HCT116 (cell line): Measurements from ENCODE around the gene EBI3. TPM values are rescaled to one million over a fixed set of nuclear protein-coding genes. Genes with fewer than 3 reads are reported as not detected.

Experiments
- ATAC-seq: fragments of 200-7000 bp; cut with Tn5 transposase; 2 replicates; pipeline ENCODE4 v1.9.1; 2020; ENCODE audit warnings: mild to moderate bottlenecking, moderate library complexity
- BruUV-seq: library from RNA; stranded (reverse); fragments of 400-500 nt; replicated peaks from 2 replicates; lab custom pipeline; 2021; lab: Mats Ljungman, UMichigan
- CTCF ChIA-PET: fragments of 300-600 bp; sonication (Branson Sonifier 250); formaldehyde crosslinking; loops from one replicate; lab custom pipeline; 2021; ENCODE audit warnings: antibody characterized with exemption; lab: Charles Lee
- POLR2A ChIA-PET: fragments of 300-600, 350-600 bp; sonication (Branson Sonifier 250); formaldehyde crosslinking; loops from one replicate; lab custom pipeline; 2021; ENCODE audit warnings: antibody characterized with exemption; lab: Charles Lee
- RAD21 ChIA-PET, 2 experiments: fragments of 300-600 bp; sonication (Branson Sonifier 250); formaldehyde crosslinking; loops; one replicate each; lab custom pipeline; 2023; ENCODE audit warnings: low total read pairs in 2 of 2; ENCODE audit not compliant: uncharacterized antibody in 2 of 2, unreplicated experiment in 2 of 2, low non-redundant PET in 1 of 2; lab: Charles Lee
- DNase-seq: peaks from one replicate; pipeline ENCODE4 v3.0.0-alpha.2; 2010; ENCODE audit warnings: low read depth, low spot score
- H2AFZ ChIP-seq: fragments of 200-600 bp; shearing (Covaris generic), sonication (generic); 2 replicates; pipeline ENCODE4 v1.6.1; 2017; ENCODE audit warnings: low read depth, mixed run types, mixed read lengths, antibody characterized with exemption, low read length; ENCODE audit not compliant: poor library complexity, severe bottlenecking
- H3K27ac ChIP-seq: 2 replicates; pipeline ENCODE4 v1.5.1; 2012; ENCODE audit warnings: low read depth, low read length
- H3K27me3 ChIP-seq: fragments of 200-600 bp; sonication (generic); 2 replicates; pipeline ENCODE4 v1.6.1; 2016; ENCODE audit warnings: mixed run types, low read length, mixed read lengths; ENCODE audit not compliant: insufficient read depth
- H3K36me3 ChIP-seq, 2 experiments: fragments of 200-500 bp in 1 of 2; fragments of 200-600 bp in 1 of 2; sonication (Bioruptor generic) in 1 of 2; sonication (generic) in 1 of 2; 2 replicates each; pipeline versions ENCODE4 v1.5.1 to v1.6.1; 2014 to 2016; ENCODE audit warnings: low read length in 2 of 2, inconsistent platforms in 1 of 2, mixed read lengths in 1 of 2, mixed run types in 1 of 2; ENCODE audit not compliant: insufficient read depth in 2 of 2, control insufficient read depth in 1 of 2
- H3K4me1 ChIP-seq, 2 experiments: fragments of 200-600 bp in 1 of 2; sonication (generic) in 1 of 2; 2 replicates each; pipeline versions ENCODE4 v1.5.1 to v1.6.1; 2012 to 2017; ENCODE audit warnings: low read length in 2 of 2, inconsistent platforms in 1 of 2, mild to moderate bottlenecking in 1 of 2, mixed read lengths in 1 of 2, mixed run types in 1 of 2, moderate library complexity in 1 of 2; ENCODE audit not compliant: insufficient read depth in 2 of 2, control insufficient read depth in 1 of 2
- H3K4me2 ChIP-seq: fragments of 200-600 bp; sonication (generic); 2 replicates; pipeline ENCODE4 v1.6.1; 2017; ENCODE audit warnings: mixed run types, low read length, mixed read lengths
- H3K4me3 ChIP-seq, 2 experiments: fragments of 200-600 bp in 1 of 2; sonication (generic) in 1 of 2; replicated peaks in 1 of 2; 2 replicates each; pipeline ENCODE4 v1.5.1; 2011 to 2016; ENCODE audit warnings: low read length in 2 of 2, control low read depth in 1 of 2, low read depth in 1 of 2, mild to moderate bottlenecking in 1 of 2, mixed read lengths in 1 of 2, mixed run types in 1 of 2
- H3K79me2 ChIP-seq: fragments of 200-600 bp; sonication (generic); 2 replicates; pipeline ENCODE4 v1.6.1; 2017; ENCODE audit warnings: mild to moderate bottlenecking, mixed run types, low read length, moderate library complexity, mixed read lengths; ENCODE audit not compliant: insufficient read depth
- H3K9ac ChIP-seq: fragments of 200-600 bp; sonication (generic); 2 replicates; pipeline ENCODE4 v1.6.1; 2016; ENCODE audit warnings: low read length, mixed read lengths
- H3K9me2 ChIP-seq: fragments of 200-600 bp; sonication (generic), shearing (Covaris generic); 2 replicates; pipeline ENCODE4 v1.6.1; 2017; ENCODE audit warnings: mixed run types, mild to moderate bottlenecking, moderate library complexity; ENCODE audit not compliant: insufficient read depth
- H3K9me3 ChIP-seq, 2 experiments: fragments of 200-500 bp in 1 of 2; fragments of 200-600 bp in 1 of 2; sonication (Bioruptor generic) in 1 of 2; sonication (generic) in 1 of 2; 2 replicates each; pipeline ENCODE4 v1.6.1; 2014 to 2017; ENCODE audit warnings: low read length in 2 of 2, mixed read lengths in 2 of 2, inconsistent platforms in 1 of 2, low read depth in 1 of 2, mild to moderate bottlenecking in 1 of 2, mixed run types in 1 of 2, moderate library complexity in 1 of 2; ENCODE audit not compliant: control insufficient read depth in 1 of 2, insufficient read depth in 1 of 2
- H4K20me1 ChIP-seq: fragments of 200-600 bp; sonication (generic), shearing (Covaris generic); 2 replicates; pipeline ENCODE4 v1.6.1; 2017; ENCODE audit warnings: mixed run types, mild to moderate bottlenecking, moderate library complexity; ENCODE audit not compliant: insufficient read depth
- ATF3 ChIP-seq: IDR thresholded peaks from 2 replicates; pipeline ENCODE4 v1.6.1; 2012
- ELF1 ChIP-seq: IDR thresholded peaks from 2 replicates; pipeline ENCODE4 v1.6.1; 2012; ENCODE audit warnings: low read depth, borderline replicate concordance
- EZH2phosphoT487 ChIP-seq: fragments of 200-600 bp; IDR thresholded peaks from 2 replicates; pipeline ENCODE4 v1.6.1; 2018; ENCODE audit warnings: antibody characterized with exemption, borderline replicate concordance
- JUND ChIP-seq: IDR thresholded peaks from 2 replicates; pipeline ENCODE4 v1.6.1; 2012
- MAX ChIP-seq: IDR thresholded peaks from 2 replicates; pipeline ENCODE4 v1.6.1; 2012
- POLR2A ChIP-seq: IDR thresholded peaks from 2 replicates; pipeline ENCODE4 v1.7.0; 2011; ENCODE audit warnings: borderline replicate concordance; ENCODE audit not compliant: insufficient read depth, insufficient read length; ENCODE audit errors: extremely low read depth
- POLR2AphosphoS5 ChIP-seq: IDR thresholded peaks from 2 replicates; pipeline ENCODE4 v1.6.1; 2011; ENCODE audit warnings: mild to moderate bottlenecking, low read depth, low read length, moderate library complexity
- REST ChIP-seq: IDR thresholded peaks from 2 replicates; pipeline ENCODE4 v1.6.1; 2012; ENCODE audit warnings: low read depth
- ZFX ChIP-seq: fragments of 450-650 bp; IDR thresholded peaks from 2 replicates; pipeline ENCODE4 v1.6.1; 2017
- intact Hi-C: fragments of 100-400 bp; cut with micrococcal nuclease; formaldehyde crosslinking; loops from 2 replicates; pipeline ENCODE4 v1.10.0; 2022
- total RNA-seq: library from RNA; stranded (reverse); gene quantifications from one replicate; pipeline ENCODE4 v1.2.1, GENCODE V29; 2021; ENCODE audit not compliant: unreplicated experiment

EBI3 gene
- total RNA-seq, 1 experiment from 2014 or later, result 1.2 TPM

GRCh38 chr19:4216846-4217245 lies 12.5 kb upstream of the EBI3 start:
- intact Hi-C loops, result no loop called here
- Histone ChIP-seq H3K4me2 (no peak overlapping the region), H3K9ac (no peak overlapping the region), H3K79me2 (no peaks in the 10 kb centered on the region), H4K20me1 (no peaks in the 10 kb centered on the region), H3K9me2 (no peaks in the 10 kb centered on the region), H2AFZ (no peak overlapping the region), H3K4me3 (no peak overlapping the region), H3K4me1 (peaks cover 14 to 29% of the 10 kb centered on the region in 2 experiments), H3K9me3 (no peaks in the 10 kb centered on the region; a peak in 1 of 4 replicates), H3K27ac (no peak overlapping the region), H3K27me3 (no peaks in the 10 kb centered on the region), H3K36me3 (no peaks in the 10 kb centered on the region)
- TF ChIP-seq EZH2phosphoT487, result no peak
- no peak for TF ChIP-seq REST
- no peak for TF ChIP-seq ZFX
- TF ChIP-seq POLR2A, result no peak
- no peak for DNase-seq
- POLR2A ChIA-PET, result no interaction called here
- RAD21 ChIA-PET, result no interaction called here
- BruUV-seq, result no TSS peak
- CTCF ChIA-PET, result no interaction called here
- no peak for ATAC-seq

GRCh38 chr19:4217429-4218264 lies 11.7 kb upstream of the EBI3 start:
- no peaks in the 10 kb centered on the region; a peak in 1 of 4 replicates for H3K9me3 ChIP-seq
- no peak overlapping the region for H3K4me2 ChIP-seq
- TF ChIP-seq MAX, result no peak
- TF ChIP-seq ELF1, result no peak
- TF ChIP-seq POLR2AphosphoS5, result no peak
- TF ChIP-seq POLR2A, result no peak
- TF ChIP-seq REST, result no peak
- TF ChIP-seq JUND, result no peak
- TF ChIP-seq ATF3, result no peak
- H3K27ac ChIP-seq, result no peak overlapping the region
- intact Hi-C loops, result no loop called here
- POLR2A ChIA-PET, result no interaction called here
- no peaks in the 10 kb centered on the region for H3K79me2 ChIP-seq
- no peaks in the 10 kb centered on the region for H3K9me2 ChIP-seq
- H3K4me3 ChIP-seq, result no peak overlapping the region
- RAD21 ChIA-PET, result no interaction called here
- no peak overlapping the region for H3K9ac ChIP-seq
- CTCF ChIA-PET, result no interaction called here
- H3K27me3 ChIP-seq, result no peaks in the 10 kb centered on the region
- BruUV-seq, result no TSS peak
- DNase-seq (no peak), ATAC-seq (no peak)
- no peaks in the 10 kb centered on the region for H4K20me1 ChIP-seq
- H3K36me3 ChIP-seq, result no peaks in the 10 kb centered on the region
- H2AFZ ChIP-seq, result no peak overlapping the region
- H3K4me1 ChIP-seq, result peaks cover 11 to 23% of the 10 kb centered on the region in 2 experiments
